ENCODE data around the gene MAF.

MAF gene

DNA sequence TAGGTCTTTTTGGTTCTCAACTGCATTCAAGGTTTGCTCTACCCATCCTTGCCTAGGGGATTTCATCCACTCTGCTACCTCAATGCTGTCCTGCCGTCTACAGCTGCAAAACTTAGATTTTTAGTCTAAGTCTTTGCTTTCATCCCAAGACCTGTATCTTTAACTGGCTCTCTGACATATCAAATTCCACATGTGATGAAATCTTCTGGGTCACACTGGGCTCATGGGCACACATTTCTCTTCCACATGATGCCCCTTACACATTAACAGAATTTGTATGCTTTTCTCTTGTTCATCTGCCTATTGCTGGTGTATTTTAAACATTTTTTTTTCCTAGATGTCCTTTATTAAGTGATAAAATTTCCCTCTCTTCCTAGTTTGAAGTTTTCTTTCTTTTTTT is 39.6 kb downstream of the MAF start:
- H3K4me3 ChIP-seq (ENCODE audit: control insufficient read depth, low read depth, low read length), result no peak overlapping the region
- no peak for DNase-seq (ENCODE audit: low read depth)
- TF ChIP-seq, protein P1, sequence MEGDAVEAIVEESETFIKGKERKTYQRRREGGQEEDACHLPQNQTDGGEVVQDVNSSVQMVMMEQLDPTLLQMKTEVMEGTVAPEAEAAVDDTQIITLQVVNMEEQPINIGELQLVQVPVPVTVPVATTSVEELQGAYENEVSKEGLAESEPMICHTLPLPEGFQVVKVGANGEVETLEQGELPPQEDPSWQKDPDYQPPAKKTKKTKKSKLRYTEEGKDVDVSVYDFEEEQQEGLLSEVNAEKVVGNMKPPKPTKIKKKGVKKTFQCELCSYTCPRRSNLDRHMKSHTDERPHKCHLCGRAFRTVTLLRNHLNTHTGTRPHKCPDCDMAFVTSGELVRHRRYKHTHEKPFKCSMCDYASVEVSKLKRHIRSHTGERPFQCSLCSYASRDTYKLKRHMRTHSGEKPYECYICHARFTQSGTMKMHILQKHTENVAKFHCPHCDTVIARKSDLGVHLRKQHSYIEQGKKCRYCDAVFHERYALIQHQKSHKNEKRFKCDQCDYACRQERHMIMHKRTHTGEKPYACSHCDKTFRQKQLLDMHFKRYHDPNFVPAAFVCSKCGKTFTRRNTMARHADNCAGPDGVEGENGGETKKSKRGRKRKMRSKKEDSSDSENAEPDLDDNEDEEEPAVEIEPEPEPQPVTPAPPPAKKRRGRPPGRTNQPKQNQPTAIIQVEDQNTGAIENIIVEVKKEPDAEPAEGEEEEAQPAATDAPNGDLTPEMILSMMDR (conservative IDR thresholded peaks at IDR 0.05; ENCODE audit: control insufficient read depth, insufficient read depth, low read depth, low read length), result no peak

DNA sequence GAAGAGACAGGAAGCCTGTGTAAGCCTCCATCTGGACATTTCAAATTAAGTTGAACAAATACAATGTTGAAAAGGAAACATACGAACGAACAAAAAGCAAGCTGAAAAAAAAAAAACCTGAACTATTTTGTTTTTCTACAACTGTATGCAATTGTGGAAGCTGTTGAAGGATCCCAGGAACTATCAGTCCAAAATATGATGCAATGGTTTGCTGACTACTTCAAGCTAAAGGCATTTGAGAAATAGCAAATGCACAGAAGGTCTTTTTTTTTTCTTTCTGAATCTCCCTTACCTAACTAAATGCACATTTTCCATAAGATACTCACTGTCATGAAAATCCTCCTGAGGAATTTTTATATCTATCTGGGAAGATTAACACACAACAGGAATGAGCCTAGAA is 40.2 kb downstream of the MAF start:
- TF ChIP-seq, protein P1 (conservative IDR thresholded peaks at IDR 0.05; ENCODE audit: control insufficient read depth, insufficient read depth, low read depth, low read length), result no peak
- H3K4me3 ChIP-seq (ENCODE audit: control insufficient read depth, low read depth, low read length), result no peak overlapping the region
- DNase-seq (ENCODE audit: low read depth), result no peak

- TF ChIP-seq, protein P1 (conservative IDR thresholded peaks at IDR 0.05; ENCODE audit: control insufficient read depth, insufficient read depth, low read depth, low read length), result no peak
- no peak overlapping the region for H3K4me3 ChIP-seq (ENCODE audit: control insufficient read depth, low read depth, low read length)
- DNase-seq (ENCODE audit: low read depth), result no peak
These were observed 41.0 kb downstream of the MAF start for GRCh38 chr16:79559532-79559931.

DNA sequence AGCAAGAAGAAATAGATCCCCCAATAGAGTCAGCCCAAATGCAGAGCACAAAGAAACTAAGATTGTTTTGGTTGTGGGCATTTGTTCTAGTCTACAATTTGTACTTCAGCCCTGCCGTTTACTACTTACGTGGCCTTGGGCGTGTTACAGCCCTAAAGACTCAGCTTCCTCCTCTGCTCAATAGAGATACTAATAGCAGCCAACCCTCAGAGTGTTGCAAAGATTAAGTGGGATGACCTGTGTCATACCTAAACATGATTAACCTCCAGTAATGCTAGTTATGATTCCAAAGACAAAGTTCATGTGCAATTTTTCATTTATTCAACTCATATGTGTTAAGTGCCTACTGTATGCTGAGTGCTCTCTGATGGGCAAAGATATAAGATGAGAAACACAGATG is 43.1 kb downstream of the MAF start:
- no peak for DNase-seq (ENCODE audit: low read depth)
- no peak overlapping the region for H3K4me3 ChIP-seq (ENCODE audit: control insufficient read depth, low read depth, low read length)
- TF ChIP-seq, protein P1 (conservative IDR thresholded peaks at IDR 0.05; ENCODE audit: control insufficient read depth, insufficient read depth, low read depth, low read length), result no peak

- TF ChIP-seq, protein P1 (conservative IDR thresholded peaks at IDR 0.05; ENCODE audit: control insufficient read depth, insufficient read depth, low read depth, low read length), result no peak
- no peak for DNase-seq (ENCODE audit: low read depth)
- no peak overlapping the region for H3K4me3 ChIP-seq (ENCODE audit: control insufficient read depth, low read depth, low read length)
These were observed 45.6 kb downstream of the MAF start for GRCh38 chr16:79554912-79555311.

- DNase-seq (ENCODE audit: low read depth), result no peak
- TF ChIP-seq, protein P1 (conservative IDR thresholded peaks at IDR 0.05; ENCODE audit: control insufficient read depth, insufficient read depth, low read depth, low read length), result no peak
- H3K4me3 ChIP-seq (ENCODE audit: control insufficient read depth, low read depth, low read length), result no peak overlapping the region
These were observed 50.2 kb downstream of the MAF start for GRCh38 chr16:79550373-79550772.

- TF ChIP-seq, protein P1 (conservative IDR thresholded peaks at IDR 0.05; ENCODE audit: control insufficient read depth, insufficient read depth, low read depth, low read length), result no peak
- H3K4me3 ChIP-seq (ENCODE audit: control insufficient read depth, low read depth, low read length), result no peak overlapping the region
- DNase-seq (ENCODE audit: low read depth), result no peak
These were observed 53.5 kb downstream of the MAF start for GRCh38 chr16:79547085-79547484.
